GM18508 (cell line): ENCODE measurements around the gene KLHL34.

Experiments used
- ATAC-seq: cut with Tn5 transposase; IDR thresholded peaks from one replicate; pipeline ENCODE4 v1.9.1; 2021; ENCODE audit warnings: moderate number of reproducible peaks; ENCODE audit not compliant: insufficient read depth, unreplicated experiment

KLHL34 gene

DNA sequence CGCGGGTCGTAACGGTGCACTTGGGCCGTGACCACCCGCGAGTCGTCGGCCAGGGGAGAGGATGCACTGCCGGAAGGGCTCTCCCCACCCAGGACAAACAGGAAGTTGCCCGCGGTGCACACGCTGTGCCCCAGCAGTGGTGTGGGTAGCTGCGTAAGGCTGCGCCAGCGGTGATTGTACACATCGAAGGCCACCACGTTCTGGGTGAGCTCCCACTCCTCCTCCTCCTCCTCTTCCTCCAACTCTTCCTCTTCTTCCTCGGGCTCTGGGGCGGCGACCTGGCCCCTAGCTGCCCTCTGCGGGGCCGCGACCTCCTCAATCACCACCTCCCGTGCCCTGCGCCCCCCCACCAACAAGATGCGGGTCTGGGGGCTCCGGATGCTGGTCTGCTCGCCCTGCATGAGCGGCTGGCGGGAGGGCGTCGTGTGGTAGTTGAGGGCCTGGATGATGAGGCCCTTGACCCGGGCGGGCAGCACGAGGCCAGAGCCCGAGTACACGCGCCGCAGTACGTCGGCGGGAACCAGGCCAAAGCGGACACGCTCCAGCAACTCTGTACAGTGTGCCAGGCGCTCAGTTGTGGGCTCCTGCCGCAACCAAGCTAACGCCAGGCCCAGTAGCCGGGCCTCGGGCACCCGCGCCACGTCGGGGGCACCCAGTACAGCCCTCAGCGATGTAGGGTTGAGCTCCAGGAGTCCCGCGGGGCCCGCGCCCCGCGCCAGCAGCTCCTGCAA lies 1.4 kb downstream of the KLHL34 start:
- ATAC-seq = no peak

DNA sequence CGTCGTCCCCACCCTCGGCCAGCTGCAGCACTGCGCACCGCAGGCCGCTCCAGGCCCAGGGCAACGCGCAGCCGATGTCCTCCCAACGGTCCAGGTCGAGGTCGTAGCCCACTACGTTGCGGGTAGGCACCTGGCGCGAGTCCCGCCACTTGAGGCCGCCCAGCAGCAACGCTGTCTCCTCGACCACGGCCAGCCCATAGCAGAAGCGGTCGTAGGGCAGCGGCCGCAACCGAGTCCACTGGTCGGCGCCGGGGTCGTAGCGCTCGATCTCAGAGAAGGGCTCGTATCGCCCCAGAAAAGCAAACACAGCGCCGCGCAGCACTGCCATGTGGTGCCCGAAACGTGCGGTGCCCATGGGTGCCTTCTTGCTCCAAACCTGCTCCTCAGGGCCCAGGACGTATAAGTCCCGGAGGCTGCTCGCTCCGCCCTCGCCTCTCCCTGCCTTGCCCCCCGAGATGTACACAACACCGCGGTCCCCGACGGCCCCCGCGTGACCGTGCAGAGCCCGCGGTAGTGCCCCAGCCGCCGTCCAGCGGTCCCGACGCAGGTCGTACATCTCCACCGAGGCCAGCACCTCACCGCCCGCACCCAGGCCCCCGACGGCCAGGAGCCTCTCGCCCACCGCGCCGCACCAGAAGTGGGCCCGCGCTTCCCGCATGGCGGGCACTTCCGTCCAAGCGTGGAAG lies 2.1 kb downstream of the KLHL34 start:
- no peak for ATAC-seq

DNA sequence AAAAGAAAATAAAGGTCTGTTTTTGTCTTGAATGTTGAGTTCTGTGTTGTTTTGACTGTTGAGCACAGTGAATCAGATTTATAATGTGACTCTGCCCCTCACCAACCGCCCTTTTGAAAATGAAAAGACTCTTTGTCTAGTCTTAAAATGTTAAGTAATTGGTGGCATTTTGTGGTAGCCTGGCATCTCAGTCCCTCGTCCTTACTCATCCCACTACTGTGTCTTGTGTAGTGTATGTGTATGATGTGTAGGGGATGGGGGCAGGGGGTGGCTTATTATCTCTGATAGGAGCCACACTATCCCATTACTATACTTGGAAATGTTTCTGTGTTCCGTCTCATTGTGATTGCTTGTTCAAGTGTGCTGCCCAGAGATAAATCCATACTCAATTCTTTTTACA lies 12.2 kb downstream of the KLHL34 start:
- ATAC-seq = no peak

DNA sequence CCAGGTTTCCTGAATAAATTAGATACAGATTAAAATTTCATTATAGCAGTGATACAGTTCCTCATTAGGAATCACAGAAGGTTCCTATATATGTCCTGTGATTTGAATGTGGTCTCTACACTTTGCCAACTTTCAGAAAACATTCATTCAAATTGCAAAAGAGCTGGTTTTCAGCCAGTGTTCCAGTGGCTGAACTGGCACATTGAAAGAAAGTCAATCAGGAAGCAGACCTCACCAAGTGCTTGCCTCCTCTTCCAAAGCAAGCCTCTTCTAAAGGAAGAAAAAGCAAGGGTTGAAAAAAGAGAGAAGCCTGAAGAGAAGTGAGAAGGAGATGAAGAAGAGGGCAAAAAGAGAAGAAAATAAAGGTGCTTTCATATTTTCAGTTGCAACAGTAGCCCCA lies 12.7 kb downstream of the KLHL34 start:
- ATAC-seq = no peak

DNA sequence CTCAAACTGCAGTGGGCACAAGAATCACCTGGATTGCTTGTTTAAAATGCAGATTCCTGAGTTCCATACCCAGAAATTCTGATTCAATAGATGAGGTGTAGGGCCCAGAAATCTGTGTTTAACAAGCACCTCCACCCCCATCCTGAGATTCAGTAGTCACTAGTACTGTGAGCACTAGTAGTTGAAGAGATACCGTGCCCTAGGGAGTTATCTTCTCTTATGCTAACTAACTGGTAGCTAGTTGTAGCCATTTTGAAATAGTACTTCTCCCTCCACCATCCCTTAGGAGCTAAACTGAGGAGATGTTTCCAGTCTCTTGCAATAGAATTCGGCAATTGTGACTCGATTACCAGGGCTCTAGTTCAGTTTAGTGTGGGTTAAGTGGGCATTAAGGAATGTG lies 18.4 kb downstream of the KLHL34 start:
- ATAC-seq = no peak

DNA sequence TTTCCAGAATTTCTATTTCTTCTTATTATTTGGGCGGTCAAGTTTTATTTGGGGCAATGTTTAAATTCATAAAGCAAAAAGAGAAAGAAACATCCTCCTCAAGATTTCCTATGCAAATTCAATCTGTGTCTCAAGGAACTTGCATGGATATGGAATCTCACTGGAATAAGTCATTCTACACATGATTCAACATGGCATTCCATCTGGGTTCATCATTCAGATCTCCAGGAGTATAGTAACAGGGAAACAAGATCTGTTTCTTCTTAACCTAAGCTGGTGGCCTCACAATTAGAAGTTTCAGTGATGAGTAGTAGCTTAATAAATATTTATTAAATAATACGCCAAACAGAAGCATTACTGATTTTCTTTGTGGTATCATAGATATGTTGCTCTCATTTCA lies 19.8 kb downstream of the KLHL34 start:
- no peak for ATAC-seq

DNA sequence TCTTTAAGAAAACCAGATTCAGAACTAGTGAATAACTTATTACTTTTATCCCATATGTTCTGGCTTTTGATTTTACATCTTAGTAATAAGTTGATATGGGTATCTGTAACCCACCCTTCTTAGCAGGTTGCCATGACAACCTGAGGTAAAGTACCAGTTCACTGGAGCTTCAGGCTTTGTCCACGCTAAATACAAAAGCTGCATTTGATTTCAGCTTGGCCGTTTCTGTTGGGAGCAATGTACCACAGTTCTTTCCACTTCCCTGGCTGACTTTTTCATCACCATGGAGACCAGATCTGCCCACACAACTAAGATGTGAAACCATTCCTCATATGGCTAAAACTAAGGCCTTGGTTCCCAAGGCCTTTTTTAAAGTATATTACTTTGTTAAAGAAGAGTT lies 26.1 kb downstream of the KLHL34 start:
- ATAC-seq = no peak

DNA sequence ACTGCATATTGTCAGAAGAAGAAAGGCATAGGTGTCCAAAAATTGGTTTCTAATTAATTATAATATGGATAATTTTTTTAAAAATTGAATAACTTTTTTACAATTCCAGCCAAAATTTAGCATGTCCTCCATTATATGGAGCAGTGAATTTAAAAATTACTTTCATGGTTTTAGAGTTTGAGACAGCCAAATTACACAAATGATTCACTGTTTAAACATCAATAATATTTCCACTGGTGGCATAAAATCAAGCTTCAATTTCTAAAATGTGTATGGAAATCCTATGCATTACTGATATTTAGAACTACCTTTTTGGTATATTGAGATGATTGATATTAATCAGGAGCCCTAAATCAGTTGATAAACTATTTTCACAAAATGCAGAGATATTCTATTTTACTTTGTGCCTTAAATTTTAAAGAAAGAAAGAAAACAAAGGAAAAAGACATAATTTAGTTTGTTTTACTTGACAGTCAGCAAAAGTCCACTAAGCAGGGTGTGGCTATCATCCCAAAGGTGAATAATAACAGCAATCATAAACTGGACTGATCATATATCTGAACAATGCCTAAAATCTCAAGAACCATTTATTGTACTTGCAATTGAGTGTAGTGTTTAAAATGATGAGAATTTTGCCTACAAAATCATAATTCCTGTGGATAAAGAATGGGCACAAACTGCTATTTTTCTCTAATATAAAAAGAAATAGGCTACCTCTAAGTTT lies 34.2 kb downstream of the KLHL34 start:
- ATAC-seq = no peak

DNA sequence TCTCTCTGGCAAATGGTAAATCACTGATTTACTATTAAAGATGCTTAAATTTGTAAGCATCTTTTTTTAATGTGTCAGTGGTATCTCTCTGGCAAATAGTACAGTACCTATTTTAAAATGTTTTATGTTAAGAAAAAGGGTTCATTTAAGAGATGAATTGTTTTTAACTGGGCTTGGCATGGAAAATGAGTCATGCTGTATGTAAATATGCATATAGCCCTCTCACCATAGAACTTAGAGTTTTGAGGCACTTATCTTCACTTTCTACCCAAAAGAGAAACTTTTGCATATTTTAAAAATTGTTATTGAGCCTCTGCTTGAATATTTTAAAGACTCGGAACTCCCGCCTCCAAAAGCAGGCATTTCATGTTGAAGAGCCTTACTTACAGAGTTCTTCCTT lies 37.9 kb downstream of the KLHL34 start:
- ATAC-seq = no peak

DNA sequence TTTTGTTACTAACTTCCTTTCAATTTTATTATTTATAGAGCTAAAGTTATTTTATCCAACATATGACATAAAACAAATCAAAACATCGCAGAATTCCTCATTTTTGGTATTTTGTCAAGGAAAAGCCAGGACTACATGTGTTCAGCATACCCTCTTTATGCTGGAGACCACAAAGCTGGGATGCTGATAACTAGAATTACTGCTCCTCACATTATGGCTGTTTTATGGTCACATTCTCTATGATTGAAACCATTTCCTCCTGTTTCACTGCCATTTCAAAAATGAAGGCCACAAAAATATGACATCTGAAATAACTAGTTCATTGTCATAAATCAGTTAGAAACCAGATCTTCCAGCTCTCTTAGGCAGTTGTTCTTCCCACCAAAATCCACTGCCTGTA lies 41.7 kb downstream of the KLHL34 start:
- ATAC-seq = no peak

DNA sequence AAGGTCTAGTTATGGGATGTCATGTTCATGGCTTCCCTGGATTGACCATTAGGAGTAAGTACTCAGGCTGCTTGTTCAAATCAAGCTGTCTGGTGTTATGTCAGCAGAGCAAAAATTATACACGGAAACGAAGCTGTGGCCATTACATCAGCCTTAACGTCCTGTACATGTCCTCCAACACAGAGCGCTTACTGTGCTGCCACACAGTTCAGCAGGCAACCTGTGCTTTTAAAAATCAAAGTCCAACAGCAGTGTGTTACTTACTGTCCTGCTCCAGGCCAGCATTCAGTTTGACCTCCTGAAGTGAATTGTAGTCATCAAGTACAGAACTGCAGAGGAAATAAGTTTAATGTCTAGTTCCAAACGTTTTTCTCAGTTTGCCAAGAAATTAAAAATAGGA lies 46.0 kb downstream of the KLHL34 start:
- ATAC-seq = no peak

DNA sequence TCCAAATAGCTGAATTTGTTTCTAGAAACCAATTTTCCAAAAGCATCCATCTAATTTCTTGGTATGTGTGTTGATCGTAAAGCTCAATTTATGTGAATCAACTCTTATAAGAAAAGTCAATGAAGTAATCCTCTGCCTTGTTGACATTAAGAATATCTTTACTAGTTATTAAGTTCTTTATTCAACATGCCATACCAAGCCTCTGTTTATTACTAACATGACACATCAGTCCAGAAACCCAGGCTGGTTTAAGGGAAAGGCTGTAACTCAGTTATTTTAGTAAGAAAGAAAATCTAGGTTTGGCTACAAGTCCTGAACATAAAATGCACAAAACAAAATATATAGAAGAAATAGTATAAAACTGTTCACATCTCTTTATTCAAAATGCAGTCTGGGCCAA lies 48.0 kb downstream of the KLHL34 start:
- ATAC-seq = no peak

DNA sequence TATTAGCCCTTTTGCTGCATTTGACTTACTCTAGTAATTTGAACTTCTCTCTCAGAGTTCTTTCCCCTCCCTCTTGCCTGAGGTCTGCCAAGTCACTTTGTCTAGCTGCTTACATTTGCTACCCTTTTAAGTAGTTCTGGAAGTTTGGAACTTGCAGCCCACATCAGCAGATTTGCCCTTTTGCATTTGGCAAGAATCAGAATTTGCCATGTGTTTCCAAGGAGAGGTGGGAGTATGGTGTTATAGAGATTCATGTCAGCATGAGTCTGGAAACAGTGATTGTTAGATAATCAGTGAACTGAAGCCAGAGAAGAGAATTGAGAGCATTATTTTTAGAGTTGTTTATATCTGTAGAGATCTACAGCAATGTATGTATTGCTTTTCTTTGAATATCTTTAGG lies 52.1 kb downstream of the KLHL34 start:
- no peak for ATAC-seq
